Choroid plexus epithelial cell (primary cell): ENCODE results near the gene TDRD6.

Experiments
- DNase-seq: peaks from one replicate; pipeline ENCODE4 v3.0.0-alpha.2; 2010; ENCODE audit warnings: low read depth
- H3K4me3 ChIP-seq: 2 replicates; pipeline ENCODE4 v1.5.1; 2011; ENCODE audit warnings: low read depth, mild to moderate bottlenecking, control low read depth, low read length, moderate library complexity
- CTCF ChIP-seq: conservative IDR thresholded peaks from 2 replicates; pipeline ENCODE4 v1.5.1; 2011; ENCODE audit warnings: low read depth, mild to moderate bottlenecking, control low read depth, inconsistent platforms, low read length, moderate library complexity

Gene TDRD6

DNA sequence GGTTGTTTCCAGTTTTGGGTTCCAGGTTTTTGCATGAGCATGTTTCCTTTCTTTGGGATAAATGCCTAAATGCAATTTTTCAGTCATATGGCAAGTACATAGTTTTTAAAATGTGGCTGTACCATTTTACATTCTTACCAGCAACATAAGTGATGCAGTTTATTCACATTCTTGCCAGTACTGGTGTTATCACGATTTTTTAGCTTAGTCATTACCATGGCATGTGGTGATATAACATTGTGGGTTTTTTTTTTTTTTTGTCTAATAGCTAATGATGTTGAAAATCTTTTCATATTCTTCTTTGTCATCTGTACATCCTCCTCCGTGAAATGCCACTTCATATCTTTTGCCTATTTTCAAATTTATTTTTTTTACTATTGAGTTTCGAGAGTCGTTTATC is 2.9 kb upstream of the TDRD6 start:
- no peak overlapping the region for H3K4me3 ChIP-seq
- peak; percentile 75 for DNase-seq
- TF ChIP-seq CTCF = no peak

GRCh38 chr6:46688117-46688965 is 656 bp downstream of the TDRD6 start:
- DNase-seq = no peak
- no peak overlapping the region for H3K4me3 ChIP-seq
- no peak for TF ChIP-seq CTCF

- no peak overlapping the region for H3K4me3 ChIP-seq
- no peak for TF ChIP-seq CTCF
- DNase-seq = no peak
These were observed 1.3 kb downstream of the TDRD6 start for GRCh38 chr6:46688966-46689335.

- H3K4me3 ChIP-seq = no peak overlapping the region
- DNase-seq = no peak
- no peak for TF ChIP-seq CTCF
These were observed 2.0 kb downstream of the TDRD6 start for GRCh38 chr6:46689657-46690056.

- no peak for DNase-seq
- H3K4me3 ChIP-seq = no peak overlapping the region
- TF ChIP-seq CTCF = no peak
These were observed 2.6 kb downstream of the TDRD6 start for GRCh38 chr6:46690141-46690755.

DNA sequence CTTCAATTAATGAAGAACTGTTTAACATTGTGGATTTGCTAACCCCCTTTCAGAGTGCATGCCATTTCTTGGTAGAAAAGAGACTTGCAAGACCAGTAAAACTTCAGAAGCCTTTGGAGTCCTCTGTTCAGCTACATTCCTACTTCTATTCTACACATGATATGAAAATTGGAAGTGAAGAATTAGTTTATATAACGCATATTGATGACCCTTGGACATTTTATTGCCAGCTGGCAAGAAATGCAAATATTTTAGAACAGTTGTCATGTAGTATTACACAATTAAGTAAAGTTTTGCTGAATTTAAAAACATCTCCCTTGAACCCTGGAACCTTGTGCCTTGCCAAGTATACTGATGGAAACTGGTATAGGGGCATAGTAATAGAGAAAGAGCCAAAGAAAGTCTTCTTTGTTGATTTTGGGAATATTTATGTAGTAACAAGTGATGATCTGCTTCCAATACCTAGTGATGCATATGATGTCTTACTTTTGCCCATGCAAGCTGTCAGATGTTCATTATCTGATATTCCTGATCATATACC is 3.3 kb downstream of the TDRD6 start:
- DNase-seq = no peak
- H3K4me3 ChIP-seq = no peak overlapping the region
- no peak for TF ChIP-seq CTCF
